ENCODE data around the gene WDR36.

WDR36 gene

GRCh38 chr5:111106320-111106948 is 14.3 kb downstream of the WDR36 start:
- DNase-seq = no peak

- DNase-seq = no peak
These were observed 15.2 kb downstream of the WDR36 start for GRCh38 chr5:111107371-111107770.

GRCh38 chr5:111111956-111112355 is 19.8 kb downstream of the WDR36 start:
- DNase-seq = no peak

- DNase-seq = no peak
These were observed 21.5 kb downstream of the WDR36 start for GRCh38 chr5:111113678-111114077.

- no peak for DNase-seq
These were observed 23.1 kb downstream of the WDR36 start for GRCh38 chr5:111115229-111115628.

GRCh38 chr5:111116550-111116949 is 24.4 kb downstream of the WDR36 start:
- DNase-seq = no peak

GRCh38 chr5:111117136-111117535 is 25.0 kb downstream of the WDR36 start:
- DNase-seq = no peak

GRCh38 chr5:111119221-111119620 is 27.1 kb downstream of the WDR36 start:
- DNase-seq = no peak

GRCh38 chr5:111119856-111120255 is 27.7 kb downstream of the WDR36 start:
- DNase-seq = no peak

- no peak for DNase-seq
These were observed 28.8 kb downstream of the WDR36 start for GRCh38 chr5:111120911-111121310.

- DNase-seq = no peak
These were observed 29.8 kb downstream of the WDR36 start for GRCh38 chr5:111121926-111122325.

- no peak for DNase-seq
These were observed 30.2 kb downstream of the WDR36 start for GRCh38 chr5:111122398-111122797.

GRCh38 chr5:111124793-111125192 is 32.6 kb downstream of the WDR36 start:
- DNase-seq = no peak

GRCh38 chr5:111126896-111127295 is 34.7 kb downstream of the WDR36 start:
- DNase-seq = no peak

GRCh38 chr5:111127453-111128195 is 35.5 kb downstream of the WDR36 start:
- DNase-seq = no peak

GRCh38 chr5:111129938-111130337 is 37.8 kb downstream of the WDR36 start:
- no peak for DNase-seq

GRCh38 chr5:111131356-111131755 is 39.2 kb downstream of the WDR36 start:
- no peak for DNase-seq

- no peak for DNase-seq
These were observed 39.9 kb downstream of the WDR36 start for GRCh38 chr5:111132076-111132475.

- DNase-seq = no peak
These were observed 40.7 kb downstream of the WDR36 start for GRCh38 chr5:111132731-111133435.

- no peak for DNase-seq
These were observed 41.2 kb downstream of the WDR36 start for GRCh38 chr5:111133436-111133751.

GRCh38 chr5:111134087-111134486 is 41.9 kb downstream of the WDR36 start:
- no peak for DNase-seq

GRCh38 chr5:111134864-111135263 is 42.7 kb downstream of the WDR36 start:
- no peak for DNase-seq

GRCh38 chr5:111135363-111135762 is 43.2 kb downstream of the WDR36 start:
- no peak for DNase-seq

- no peak for DNase-seq
These were observed 43.8 kb downstream of the WDR36 start for GRCh38 chr5:111135946-111136345.
